ENCODE measurements around the gene NIPSNAP3A.

NIPSNAP3A gene

DNA sequence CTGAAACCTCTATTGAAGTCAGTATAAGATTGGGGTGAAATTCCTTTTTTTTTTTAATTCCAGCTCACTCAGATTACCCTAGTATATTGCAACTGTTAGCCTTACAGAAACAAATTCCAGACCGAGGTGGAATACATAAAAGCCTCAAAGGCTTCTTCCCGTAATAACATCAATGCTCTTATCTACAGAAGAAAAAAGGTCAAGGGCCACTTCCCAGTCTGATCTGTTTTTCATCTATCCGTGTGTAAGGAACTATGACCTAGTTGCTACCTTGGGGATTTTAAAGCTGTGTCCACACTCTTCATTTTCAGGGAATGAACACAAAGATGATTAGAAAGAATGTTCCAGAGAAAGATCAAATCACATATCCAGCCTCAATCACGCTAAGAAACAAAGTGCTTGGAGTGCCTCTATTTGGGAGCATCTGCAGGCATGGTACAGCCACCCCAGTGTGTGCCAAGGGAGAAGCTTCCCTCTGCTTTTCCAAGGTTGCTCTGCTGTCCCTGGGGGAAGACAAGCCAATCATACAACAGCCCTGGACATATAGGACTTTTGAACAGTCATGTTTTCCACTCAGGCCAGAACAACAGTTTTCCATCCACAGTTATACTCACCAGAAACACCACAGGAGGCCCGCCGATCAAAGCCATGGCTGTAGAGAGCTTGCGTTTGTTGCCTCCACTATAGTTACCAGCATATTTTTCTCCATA is 40.0 kb downstream of the NIPSNAP3A start:
- Histone ChIP-seq H3K9me3 (ENCODE audit: insufficient read depth, low read depth, low read length) (no peaks in the 10 kb centered on the region), H3K4me3 (ENCODE audit: low read length) (no peak overlapping the region), H3K4me1 (ENCODE audit: insufficient read depth, low read length) (no peaks in the 10 kb centered on the region), H3K36me3 (ENCODE audit: insufficient read depth, low read length) (peaks cover 64% of the 10 kb centered on the region), H3K27me3 (ENCODE audit: insufficient read depth, low read length) (no peaks in the 10 kb centered on the region), H3K9ac (ENCODE audit: low read depth, low read length) (no peak overlapping the region), H3K27ac (ENCODE audit: low read depth, low read length) (no peak overlapping the region)
- WGBS: 94% methylated on average over 7 of the region's 7 CpGs

DNA sequence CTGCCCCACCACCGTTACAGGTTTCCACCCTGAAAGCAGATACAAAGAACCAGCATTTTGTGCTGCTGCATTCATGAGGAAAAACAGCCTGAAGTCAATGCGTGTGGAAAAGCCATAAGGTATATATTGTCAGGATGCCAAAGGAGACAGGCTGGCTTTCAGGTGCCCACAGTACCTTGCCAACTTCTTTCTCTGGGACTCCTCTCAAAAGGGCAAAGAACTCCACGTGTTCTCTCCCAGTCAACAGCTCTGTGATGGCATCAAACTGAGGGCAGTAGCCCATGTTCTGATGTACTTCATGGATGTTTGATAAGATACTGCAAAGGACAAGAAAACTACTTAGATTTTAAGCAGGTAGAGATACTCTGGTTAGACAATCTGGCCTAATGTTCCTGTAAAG is 40.8 kb downstream of the NIPSNAP3A start:
- H3K27ac ChIP-seq (ENCODE audit: low read depth, low read length): no peak overlapping the region
- H3K27me3 ChIP-seq (ENCODE audit: insufficient read depth, low read length): no peaks in the 10 kb centered on the region
- WGBS: 90% methylated on average over 3 of the region's 3 CpGs
- no peak overlapping the region for H3K9ac ChIP-seq (ENCODE audit: low read depth, low read length)
- peaks cover 71% of the 10 kb centered on the region for H3K36me3 ChIP-seq (ENCODE audit: insufficient read depth, low read length)
- no peaks in the 10 kb centered on the region for H3K4me1 ChIP-seq (ENCODE audit: insufficient read depth, low read length)
- no peak overlapping the region for H3K4me3 ChIP-seq (ENCODE audit: low read length)
- no peaks in the 10 kb centered on the region for H3K9me3 ChIP-seq (ENCODE audit: insufficient read depth, low read depth, low read length)

DNA sequence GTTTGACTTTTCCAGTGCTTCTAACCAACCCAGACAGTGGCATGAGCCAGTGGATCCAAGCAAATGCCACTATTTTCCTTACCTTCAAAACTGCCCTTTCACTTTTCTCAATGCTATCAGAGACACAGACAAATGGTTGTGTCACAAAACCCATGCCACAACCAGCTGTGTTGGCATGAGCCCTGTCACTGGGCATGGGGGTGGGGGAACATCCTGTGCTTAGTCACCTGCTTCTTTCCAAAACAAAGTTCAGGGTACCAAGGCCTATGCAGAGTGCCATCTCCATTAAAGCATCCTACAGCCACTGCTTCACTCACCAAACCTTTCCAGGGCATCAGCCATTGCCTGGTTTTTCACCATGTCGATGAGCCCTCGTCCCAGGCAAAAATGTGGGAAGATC is 46.6 kb downstream of the NIPSNAP3A start:
- WGBS: 92% methylated on average over 2 of the region's 2 CpGs
- Histone ChIP-seq H3K27ac (ENCODE audit: low read depth, low read length) (no peak overlapping the region), H3K4me1 (ENCODE audit: insufficient read depth, low read length) (no peaks in the 10 kb centered on the region), H3K36me3 (ENCODE audit: insufficient read depth, low read length) (peaks cover 87% of the 10 kb centered on the region), H3K9ac (ENCODE audit: low read depth, low read length) (no peak overlapping the region), H3K4me3 (ENCODE audit: low read length) (no peak overlapping the region), H3K27me3 (ENCODE audit: insufficient read depth, low read length) (no peaks in the 10 kb centered on the region), H3K9me3 (ENCODE audit: insufficient read depth, low read depth, low read length) (no peaks in the 10 kb centered on the region)

DNA sequence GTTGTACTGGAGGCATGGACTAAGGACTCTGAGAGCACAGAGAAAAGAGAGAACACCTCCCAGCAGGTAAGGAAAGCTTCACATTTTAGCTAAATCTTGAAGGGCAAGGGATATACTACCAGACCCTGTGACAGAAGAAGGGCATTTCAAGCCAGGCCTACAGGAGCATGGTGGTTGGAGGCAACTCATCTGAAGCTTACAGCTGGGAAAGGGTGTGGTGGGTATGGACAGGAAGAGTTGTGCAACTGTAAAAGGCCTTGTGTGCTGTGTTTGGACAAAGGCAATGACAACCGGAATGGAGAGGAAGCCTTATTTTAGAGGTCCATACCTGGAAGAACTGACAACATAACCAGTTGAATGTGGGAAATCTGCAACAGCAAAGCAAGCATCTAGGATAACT is 47.6 kb downstream of the NIPSNAP3A start:
- Histone ChIP-seq H3K27ac (ENCODE audit: low read depth, low read length) (no peak overlapping the region), H3K9me3 (ENCODE audit: insufficient read depth, low read depth, low read length) (no peaks in the 10 kb centered on the region), H3K9ac (ENCODE audit: low read depth, low read length) (no peak overlapping the region), H3K36me3 (ENCODE audit: insufficient read depth, low read length) (peaks cover 91% of the 10 kb centered on the region), H3K4me1 (ENCODE audit: insufficient read depth, low read length) (no peaks in the 10 kb centered on the region), H3K27me3 (ENCODE audit: insufficient read depth, low read length) (no peaks in the 10 kb centered on the region), H3K4me3 (ENCODE audit: low read length) (no peak overlapping the region)
- 96% methylated on average over 1 of the region's 1 CpG for WGBS

DNA sequence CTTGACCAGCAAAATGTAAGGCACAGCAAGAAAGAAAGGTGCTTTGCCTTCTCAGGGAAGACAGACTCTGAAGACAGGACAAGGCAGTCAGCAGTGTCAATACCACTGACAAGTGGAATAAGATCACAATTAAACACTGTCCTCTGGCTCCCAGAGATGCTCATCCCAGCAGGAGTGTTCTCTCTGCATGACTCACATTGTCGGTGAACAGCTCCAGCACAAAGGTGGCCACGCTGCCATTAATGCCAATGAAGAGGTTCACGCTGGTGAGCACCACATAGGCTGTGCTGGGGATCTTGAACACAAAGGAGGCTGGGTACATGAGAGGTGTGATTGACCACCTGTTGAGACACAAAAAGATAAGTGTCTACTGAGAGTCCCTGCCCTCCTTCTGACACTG is 48.4 kb downstream of the NIPSNAP3A start:
- H3K27me3 ChIP-seq (ENCODE audit: insufficient read depth, low read length): no peaks in the 10 kb centered on the region
- H3K27ac ChIP-seq (ENCODE audit: low read depth, low read length): no peak overlapping the region
- no peaks in the 10 kb centered on the region for H3K9me3 ChIP-seq (ENCODE audit: insufficient read depth, low read depth, low read length)
- no peak overlapping the region for H3K4me3 ChIP-seq (ENCODE audit: low read length)
- H3K4me1 ChIP-seq (ENCODE audit: insufficient read depth, low read length): no peaks in the 10 kb centered on the region
- WGBS: 90% methylated on average over 3 of the region's 3 CpGs
- peaks cover 91% of the 10 kb centered on the region for H3K36me3 ChIP-seq (ENCODE audit: insufficient read depth, low read length)
- no peak overlapping the region for H3K9ac ChIP-seq (ENCODE audit: low read depth, low read length)

DNA sequence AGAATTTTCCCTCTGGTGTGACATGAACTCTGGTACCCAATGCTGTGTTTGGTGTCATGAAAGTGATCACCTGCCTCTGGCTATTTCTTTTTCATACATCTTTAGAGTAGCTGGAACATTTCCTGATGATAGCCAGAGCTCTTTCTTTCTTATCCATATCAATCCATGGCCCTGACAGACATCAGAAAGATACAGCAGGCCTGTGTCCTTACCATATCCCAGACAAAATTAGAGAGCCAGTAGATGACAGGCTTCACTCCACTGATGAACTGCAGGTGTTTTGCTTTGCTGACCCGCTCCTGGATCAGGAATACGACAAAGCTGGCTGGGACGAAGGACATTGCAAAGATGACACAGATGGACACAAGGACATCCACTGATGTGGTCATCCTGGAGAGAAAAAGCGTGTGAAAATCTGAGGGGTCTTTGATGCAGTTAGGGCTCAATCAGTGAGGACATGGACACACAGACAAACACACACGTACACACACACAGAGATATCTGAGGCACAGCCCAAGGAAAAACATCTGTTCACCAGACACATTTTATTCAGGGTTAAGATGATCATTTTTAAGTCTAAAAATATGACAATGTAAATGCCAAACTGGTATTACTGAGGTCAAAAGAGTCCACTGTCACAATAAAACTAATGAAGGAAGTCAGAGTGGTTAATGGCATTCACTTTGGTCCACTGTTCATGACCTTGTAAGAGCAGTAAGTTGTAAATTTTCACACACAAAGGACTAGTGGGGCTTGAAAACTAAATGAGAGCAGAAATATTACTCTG is 50.9 kb downstream of the NIPSNAP3A start:
- Histone ChIP-seq H3K9me3 (ENCODE audit: insufficient read depth, low read depth, low read length) (no peaks in the 10 kb centered on the region), H3K9ac (ENCODE audit: low read depth, low read length) (no peak overlapping the region), H3K4me3 (ENCODE audit: low read length) (no peak overlapping the region), H3K27me3 (ENCODE audit: insufficient read depth, low read length) (no peaks in the 10 kb centered on the region), H3K27ac (ENCODE audit: low read depth, low read length) (no peak overlapping the region), H3K36me3 (ENCODE audit: insufficient read depth, low read length) (peaks cover 86% of the 10 kb centered on the region), H3K4me1 (ENCODE audit: insufficient read depth, low read length) (no peaks in the 10 kb centered on the region)
- 91% methylated on average over 5 of the region's 5 CpGs for WGBS

DNA sequence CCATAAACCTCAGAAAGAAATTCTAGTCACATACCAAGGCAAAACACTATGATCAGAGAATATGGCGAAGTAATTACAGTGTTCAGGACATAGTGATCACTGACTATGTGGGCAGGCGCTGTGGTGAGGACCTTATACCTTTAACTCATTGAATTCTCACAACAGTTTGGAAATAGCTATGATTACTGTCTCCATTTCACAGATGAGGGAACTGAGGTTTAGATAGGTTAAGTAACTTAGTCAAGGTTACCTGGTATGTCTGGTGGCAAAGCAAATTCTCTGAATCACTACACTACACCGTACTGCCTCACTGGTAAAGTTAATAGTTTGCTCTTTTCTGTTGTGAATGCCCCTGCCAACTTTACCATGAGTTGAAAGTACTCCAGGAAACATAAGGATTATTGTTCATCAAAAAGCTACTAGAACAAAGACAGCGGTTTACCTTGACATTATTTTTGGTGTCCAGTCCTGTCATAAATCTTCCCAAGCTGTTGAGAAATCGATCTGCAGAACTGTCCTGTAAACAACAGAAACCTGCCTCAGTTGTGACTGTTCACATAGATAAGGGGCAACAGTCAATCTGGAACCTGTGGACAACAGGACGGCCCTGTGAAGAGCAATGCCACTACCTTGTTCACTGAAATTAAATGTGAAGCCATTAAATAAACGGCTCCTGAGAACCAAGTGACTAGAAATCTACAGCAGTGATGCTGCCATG is 52.7 kb downstream of the NIPSNAP3A start:
- 96% methylated on average over 7 of the region's 7 CpGs for WGBS
- peaks cover 78% of the 10 kb centered on the region for H3K36me3 ChIP-seq (ENCODE audit: insufficient read depth, low read length)
- no peaks in the 10 kb centered on the region for H3K9me3 ChIP-seq (ENCODE audit: insufficient read depth, low read depth, low read length)
- no peak overlapping the region for H3K9ac ChIP-seq (ENCODE audit: low read depth, low read length)
- H3K4me3 ChIP-seq (ENCODE audit: low read length): no peak overlapping the region
- H3K4me1 ChIP-seq (ENCODE audit: insufficient read depth, low read length): no peaks in the 10 kb centered on the region
- H3K27ac ChIP-seq (ENCODE audit: low read depth, low read length): no peak overlapping the region
- no peaks in the 10 kb centered on the region for H3K27me3 ChIP-seq (ENCODE audit: insufficient read depth, low read length)

DNA sequence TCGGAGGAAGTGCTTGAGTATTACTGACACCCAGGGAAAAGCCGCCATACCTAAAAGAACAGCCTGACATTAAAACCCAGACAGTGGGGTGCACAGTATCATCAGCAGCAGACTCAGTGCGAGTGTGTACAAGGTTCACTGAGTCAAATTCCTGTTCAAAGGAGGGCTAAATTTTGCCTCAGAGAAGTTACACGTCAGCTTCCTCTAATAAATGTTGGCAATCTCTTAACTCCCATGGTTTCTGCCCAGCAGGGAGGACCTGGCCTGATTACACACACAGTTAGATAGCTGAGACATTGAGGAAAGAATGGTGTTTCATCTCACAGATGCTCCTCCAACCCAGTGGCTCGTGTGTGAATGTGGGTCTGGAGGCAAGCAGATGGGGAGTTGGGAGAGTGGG is 54.6 kb downstream of the NIPSNAP3A start:
- 0 out of 2 replicates have a peak overlapping the region, but pooled peaks have one; percentile 20 for H3K9ac ChIP-seq (ENCODE audit: low read depth, low read length)
- 93% methylated on average over 5 of the region's 5 CpGs for WGBS
- H3K4me3 ChIP-seq (ENCODE audit: low read length): no peak overlapping the region
- H3K27me3 ChIP-seq (ENCODE audit: insufficient read depth, low read length): no peaks in the 10 kb centered on the region
- H3K9me3 ChIP-seq (ENCODE audit: insufficient read depth, low read depth, low read length): no peaks in the 10 kb centered on the region
- H3K4me1 ChIP-seq (ENCODE audit: insufficient read depth, low read length): no peaks in the 10 kb centered on the region
- H3K27ac ChIP-seq (ENCODE audit: low read depth, low read length): no peak overlapping the region
- H3K36me3 ChIP-seq (ENCODE audit: insufficient read depth, low read length): peaks cover 61% of the 10 kb centered on the region

DNA sequence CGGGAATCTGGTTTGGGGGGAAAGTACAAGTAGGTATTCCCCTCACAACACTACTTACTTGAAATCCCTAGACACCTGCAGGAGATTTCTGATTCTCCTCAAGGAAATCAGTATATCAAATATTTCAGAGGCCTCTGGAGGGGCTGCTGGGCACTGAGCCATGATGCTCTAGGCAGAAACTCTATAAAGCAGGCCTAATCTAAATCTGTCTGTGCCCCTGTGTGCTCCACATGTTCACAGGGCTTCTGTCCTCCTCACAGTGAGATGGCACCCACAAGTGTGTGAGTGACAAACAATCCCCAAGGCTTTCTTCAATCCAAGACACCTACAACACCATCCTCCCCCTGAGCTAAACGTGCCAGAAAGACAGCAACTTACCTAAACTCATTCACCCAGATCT is 55.4 kb downstream of the NIPSNAP3A start:
- WGBS: 96% methylated on average over 2 of the region's 2 CpGs
- Histone ChIP-seq H3K9me3 (ENCODE audit: insufficient read depth, low read depth, low read length) (no peaks in the 10 kb centered on the region), H3K4me3 (ENCODE audit: low read length) (no peak overlapping the region), H3K36me3 (ENCODE audit: insufficient read depth, low read length) (peaks cover 54% of the 10 kb centered on the region), H3K4me1 (ENCODE audit: insufficient read depth, low read length) (no peaks in the 10 kb centered on the region), H3K27ac (ENCODE audit: low read depth, low read length) (no peak overlapping the region), H3K9ac (ENCODE audit: low read depth, low read length) (no peak overlapping the region), H3K27me3 (ENCODE audit: insufficient read depth, low read length) (no peaks in the 10 kb centered on the region)

DNA sequence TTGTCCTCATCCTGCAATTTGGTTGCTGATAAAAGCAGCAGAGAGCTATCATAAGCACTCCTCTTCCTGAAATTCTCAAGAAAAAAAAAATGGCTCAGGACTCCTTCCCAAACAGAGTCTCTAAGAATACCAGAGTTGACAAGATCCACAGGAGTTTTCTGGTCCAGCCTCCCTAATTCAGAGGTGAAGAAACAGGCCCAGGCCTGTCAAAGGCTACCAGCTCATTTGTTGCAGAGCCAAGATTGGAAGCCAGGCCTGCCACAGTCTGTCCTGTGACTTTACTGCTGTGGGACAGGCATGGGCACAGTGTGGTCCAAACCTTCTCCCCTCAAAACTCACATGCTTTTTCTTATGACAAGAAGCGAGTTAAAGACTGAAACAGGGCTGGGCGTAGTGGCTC is 58.0 kb downstream of the NIPSNAP3A start:
- Histone ChIP-seq H3K9me3 (ENCODE audit: insufficient read depth, low read depth, low read length) (no peaks in the 10 kb centered on the region), H3K36me3 (ENCODE audit: insufficient read depth, low read length) (peaks cover 41% of the 10 kb centered on the region), H3K27me3 (ENCODE audit: insufficient read depth, low read length) (no peaks in the 10 kb centered on the region), H3K27ac (ENCODE audit: low read depth, low read length) (no peak overlapping the region), H3K4me1 (ENCODE audit: insufficient read depth, low read length) (no peaks in the 10 kb centered on the region), H3K4me3 (ENCODE audit: low read length) (no peak overlapping the region), H3K9ac (ENCODE audit: low read depth, low read length) (no peak overlapping the region)
- WGBS: 97% methylated on average over 2 of the region's 2 CpGs

DNA sequence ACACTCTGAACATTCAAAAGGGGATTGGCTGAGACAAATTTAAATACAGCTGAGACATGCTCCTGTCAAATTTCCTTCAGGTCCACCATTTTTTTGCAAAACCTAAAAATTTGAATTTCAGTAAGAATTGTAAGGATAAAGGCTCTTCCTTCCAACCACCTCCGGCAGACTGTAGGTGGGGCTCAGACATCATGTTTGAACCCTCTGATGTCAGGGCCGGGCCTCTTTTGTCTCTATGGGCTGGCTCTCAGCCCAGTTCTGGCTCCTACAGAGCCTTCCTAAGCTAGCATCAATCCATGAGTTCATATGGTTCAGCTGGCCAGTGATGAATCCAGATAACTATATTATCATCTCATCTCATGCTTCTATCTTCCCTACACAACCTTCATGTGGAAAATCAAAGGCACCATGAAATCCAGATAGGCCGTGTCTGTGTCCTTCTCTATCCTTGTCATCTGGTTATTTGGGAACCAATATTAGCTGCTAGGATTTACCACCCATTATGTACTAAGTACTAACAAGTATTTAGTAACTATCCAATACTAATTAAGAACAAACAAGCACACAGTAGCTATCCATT is 60.6 kb downstream of the NIPSNAP3A start:
- Histone ChIP-seq H3K27ac (ENCODE audit: low read depth, low read length) (no peak overlapping the region), H3K4me1 (ENCODE audit: insufficient read depth, low read length) (no peaks in the 10 kb centered on the region), H3K27me3 (ENCODE audit: insufficient read depth, low read length) (no peaks in the 10 kb centered on the region), H3K4me3 (ENCODE audit: low read length) (no peak overlapping the region), H3K9me3 (ENCODE audit: insufficient read depth, low read depth, low read length) (no peaks in the 10 kb centered on the region), H3K36me3 (ENCODE audit: insufficient read depth, low read length) (peaks cover 38% of the 10 kb centered on the region), H3K9ac (ENCODE audit: low read depth, low read length) (no peak overlapping the region)
- WGBS: 81% methylated on average over 3 of the region's 3 CpGs
